ENCODE data around the gene NXPH3. TPM values are rescaled to one million over a fixed set of nuclear protein-coding genes. Genes with fewer than 3 reads are reported as not detected.
A peak's percentile ranks its signal among the peaks of the same experiment; 100 is the strongest.

NXPH3 gene
- total and polyA plus RNA-seq, 9 of the 15 experiments (the other 6 are each of a cell fraction or from before 2014, with no cell fraction given): 0.04 to 0.27 (median 0.07) TPM; not detected in 2

DNA sequence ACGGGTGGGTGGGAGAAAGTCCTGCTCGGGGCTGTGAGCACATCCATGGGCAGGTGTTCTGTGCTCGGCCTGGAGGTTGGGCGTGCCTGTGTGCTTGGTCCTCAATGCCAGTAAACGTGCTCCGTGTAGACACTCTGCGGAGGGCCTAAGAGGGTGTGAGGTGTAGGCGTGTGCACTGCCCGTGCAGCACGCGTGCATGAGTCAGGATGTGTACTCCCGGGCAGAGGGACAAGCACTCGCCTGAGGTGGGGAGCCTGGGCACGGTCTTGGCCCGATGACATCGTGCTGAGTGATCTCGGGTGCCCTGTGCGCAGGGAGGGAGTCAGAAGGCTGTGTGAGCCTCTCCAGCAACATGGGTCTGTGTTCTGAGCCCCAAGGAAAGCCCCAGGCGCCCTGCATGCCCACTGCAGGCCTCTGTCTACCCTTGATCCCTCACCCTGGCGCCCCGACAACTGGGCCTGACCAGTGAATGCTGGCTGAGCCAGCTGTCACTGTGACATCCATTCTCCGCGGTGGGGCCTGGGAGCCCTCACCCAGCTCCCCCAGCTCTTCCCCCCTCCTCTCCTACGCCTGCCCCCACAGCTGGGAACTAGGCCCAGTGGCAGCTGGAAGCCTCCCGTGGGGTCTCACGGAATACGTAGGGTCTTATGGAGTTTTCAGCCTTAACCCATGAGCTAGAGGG, 23.5 kb upstream of the NXPH3 start:
- Histone ChIP-seq H3K27me3 (ENCODE audit: control insufficient read depth in 2 of 2, insufficient read depth in 2 of 2, low read length in 2 of 2) (no peaks in the 10 kb centered on the region; a peak in 1 of 5 replicates), H3K9ac (ENCODE audit: insufficient read depth in 1 of 2, low read depth in 2 of 2, low read length in 2 of 2) (no peak overlapping the region; a peak in 1 of 4 replicates), H4K20me1 (replicated peaks; ENCODE audit: control insufficient read depth, insufficient read depth, low read length) (no peaks in the 10 kb centered on the region; the same call in 1 of the 2 replicates), H3K27ac (ENCODE audit: extremely low read depth, low read depth, low read length) (no peak overlapping the region), H3K4me1 (replicated peaks in 1 of 2; ENCODE audit: control insufficient read depth in 2 of 2, insufficient read depth in 2 of 2, low read length in 2 of 2) (peaks cover 0 to 14% of the 10 kb centered on the region in 2 experiments; a peak in 3 of 5 replicates), H3K36me3 (ENCODE audit: control insufficient read depth, insufficient read depth, low read length) (no peaks in the 10 kb centered on the region), H2AFZ (ENCODE audit: low read depth, low read length) (no peak overlapping the region), H3K9me3 (replicated peaks; ENCODE audit: control insufficient read depth, insufficient read depth, low read depth, low read length) (no peaks in the 10 kb centered on the region), H3K4me3 (no peak overlapping the region), H3K9me1 (ENCODE audit: control insufficient read depth, insufficient read depth, low read length) (no peaks in the 10 kb centered on the region), H3K79me2 (ENCODE audit: control insufficient read depth, insufficient read depth, low read length) (no peaks in the 10 kb centered on the region), H3K4me2 (ENCODE audit: insufficient read depth, low read length) (no peak overlapping the region)
- no peak for FAIRE-seq
- no TSS peak for BruUV-seq (replicated peaks)
- peak in 1 of 4 experiments; percentile 8 for DNase-seq (ENCODE audit: extremely low read depth in 1 of 4, low spot score in 3 of 4)
- in situ Hi-C loops (cut with MboI) (loop anchor here (5.0 kb wide), 3 partner anchors 115 to 245 kb away; partner anchors contain the start of gene PHB1), intact Hi-C loops (cut with micrococcal nuclease) (no loop called here)
- no peak for ATAC-seq
- TF ChIP-seq ZNF695 (CRISPR knock-in tag; IDR thresholded peaks at IDR 0.05) (no peak), ZNF449 (CRISPR knock-in tag; IDR thresholded peaks at IDR 0.05) (no peak), HBP1 (CRISPR knock-in tag; IDR thresholded peaks at IDR 0.05) (no peak), ZNF274 (IDR thresholded peaks at IDR 0.05; ENCODE audit: borderline replicate concordance, low read depth, low read length) (no peak), NEUROD1 (IDR thresholded peaks at IDR 0.05; ENCODE audit: borderline replicate concordance, low read depth, low read length, partially characterized antibody) (no peak), RBFOX2 (IDR thresholded peaks at IDR 0.05; ENCODE audit: low read depth, low read length) (peak; percentile 41; the same call in 1 of the 2 replicates), ZNF398 (CRISPR knock-in tag; IDR thresholded peaks at IDR 0.05) (no peak), HMG20A (CRISPR knock-in tag; conservative IDR thresholded peaks at IDR 0.05) (no peak), CXXC5 (CRISPR knock-in tag; IDR thresholded peaks at IDR 0.05) (no peak)
- POLR2A ChIA-PET: interaction anchor here (0.6 to 0.7 kb wide), 2 partner anchors 143 to 145 kb away, joined by 3 to 4 read pairs; no protein-coding TSS in a partner anchor
- WGBS (ENCODE audit: insufficient coverage, low coverage, missing lambda C conversion rate): 60% methylated on average over 20 of the region's 27 CpGs
- CTCF ChIA-PET (ENCODE audit: low intra/inter-chr PET ratio): no interaction called here

Measured in K562 (cell line).